ENCODE measurements around the gene CARS2.
"Not testable (repeated sequence)": the region's sequence is repeated elsewhere in the genome, so short reads cannot be mapped to it uniquely, and the experiment has no call there.

Gene CARS2

DNA sequence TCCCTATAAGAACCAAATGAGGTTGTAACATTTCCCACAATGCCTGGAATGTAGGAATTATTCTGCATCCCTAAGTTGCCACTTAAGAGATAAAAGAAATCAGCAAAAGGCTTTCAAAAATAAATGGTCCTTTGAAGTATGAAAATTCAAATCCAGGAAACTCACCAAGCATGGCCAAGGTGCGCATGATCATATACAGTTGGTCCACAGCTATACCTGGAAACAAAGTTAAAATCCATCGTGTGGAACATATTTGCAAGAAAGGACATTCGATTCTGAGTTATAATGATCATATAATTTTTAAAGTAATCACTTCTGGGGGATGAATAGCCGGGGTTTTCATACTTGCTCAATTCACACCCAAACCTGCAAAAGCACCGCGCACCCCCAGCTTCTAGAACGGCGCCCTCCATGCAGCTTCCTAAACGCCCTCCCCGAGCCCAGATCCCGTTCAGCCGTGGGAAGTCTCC, 525 bp downstream of the CARS2 start:
- DNase-seq = no peak

DNA sequence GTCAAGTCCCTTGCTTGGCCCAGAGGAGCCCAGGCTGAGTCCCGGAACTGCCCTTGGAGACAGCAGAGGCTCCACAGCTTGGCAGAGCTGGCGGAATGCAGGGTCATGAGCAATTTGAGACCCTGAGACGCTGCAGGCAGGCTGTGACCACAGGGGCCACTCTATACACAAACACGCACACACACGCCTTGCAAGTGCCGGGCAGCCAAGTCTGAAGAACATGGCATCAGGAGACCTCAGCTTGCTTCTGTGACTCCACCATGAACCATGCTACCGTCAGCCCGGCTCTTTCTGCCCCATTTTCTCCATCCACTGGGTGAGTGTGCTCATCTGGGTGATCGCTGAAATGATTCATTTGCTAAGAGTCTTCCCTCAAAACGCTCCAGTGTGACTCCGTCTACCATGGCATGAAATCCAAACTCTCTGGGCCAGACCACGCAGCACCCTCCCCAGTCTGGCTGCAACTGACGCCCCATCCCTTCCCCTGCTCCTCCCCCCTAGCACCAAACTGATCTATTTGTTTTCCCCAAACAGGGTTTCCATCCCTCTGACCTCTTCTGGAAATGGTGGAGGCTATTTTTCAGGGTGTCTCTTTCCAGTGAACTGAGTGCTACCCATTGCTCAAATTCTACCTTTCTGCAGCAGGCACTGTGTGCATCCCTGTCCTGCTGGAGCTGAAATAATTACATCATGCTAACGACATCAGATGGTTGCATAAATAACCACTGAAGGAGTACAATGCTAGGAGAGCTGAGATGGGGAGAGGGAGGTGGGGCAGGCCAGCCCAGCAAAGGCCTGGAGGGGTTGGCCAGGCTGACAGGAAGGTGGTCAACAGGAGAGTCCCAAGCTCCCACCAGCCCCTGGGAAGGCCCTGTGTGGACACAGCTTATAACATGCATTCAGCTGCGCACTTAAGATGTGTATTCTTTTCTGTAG, 3.1 kb downstream of the CARS2 start:
- DNase-seq = no peak

DNA sequence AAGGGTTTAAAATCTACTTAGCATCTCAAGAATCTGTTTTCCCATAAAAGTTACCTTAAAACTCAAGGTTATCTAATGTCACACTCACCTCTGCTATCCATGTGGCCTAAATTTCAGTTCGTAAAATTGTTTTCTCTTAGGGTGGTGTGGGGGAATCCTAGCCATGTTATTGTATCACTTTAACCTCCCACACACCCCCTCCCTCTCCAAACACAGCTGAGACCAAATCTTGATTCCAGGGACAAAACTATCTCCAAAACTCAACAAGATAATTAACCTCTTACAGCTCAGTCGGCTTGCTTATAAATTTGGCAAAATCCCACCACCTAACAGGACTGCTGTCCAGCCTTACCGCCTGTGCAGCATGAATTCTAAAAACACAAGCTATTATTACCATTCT, 3.8 kb downstream of the CARS2 start:
- no peak for DNase-seq

DNA sequence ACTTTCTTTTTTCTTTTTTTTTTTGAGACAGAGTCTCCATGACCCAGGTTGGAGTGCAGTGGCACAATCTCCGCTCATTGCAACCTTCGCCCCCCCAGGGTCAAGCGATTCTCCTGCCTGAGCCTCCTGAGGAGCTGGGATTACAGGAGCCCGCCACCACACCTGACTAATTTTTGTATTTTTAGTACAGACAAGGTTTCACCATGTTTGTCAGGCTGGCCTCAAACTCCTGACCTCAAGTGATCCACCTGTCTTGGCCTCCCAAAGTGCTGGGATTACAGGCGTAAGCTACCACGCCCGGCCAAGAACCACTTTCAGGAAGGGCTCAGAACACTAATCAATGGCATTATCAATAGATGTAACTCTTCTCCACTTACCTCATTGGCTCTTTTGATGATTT, 4.9 kb downstream of the CARS2 start:
- not testable (repeated sequence) for DNase-seq

DNA sequence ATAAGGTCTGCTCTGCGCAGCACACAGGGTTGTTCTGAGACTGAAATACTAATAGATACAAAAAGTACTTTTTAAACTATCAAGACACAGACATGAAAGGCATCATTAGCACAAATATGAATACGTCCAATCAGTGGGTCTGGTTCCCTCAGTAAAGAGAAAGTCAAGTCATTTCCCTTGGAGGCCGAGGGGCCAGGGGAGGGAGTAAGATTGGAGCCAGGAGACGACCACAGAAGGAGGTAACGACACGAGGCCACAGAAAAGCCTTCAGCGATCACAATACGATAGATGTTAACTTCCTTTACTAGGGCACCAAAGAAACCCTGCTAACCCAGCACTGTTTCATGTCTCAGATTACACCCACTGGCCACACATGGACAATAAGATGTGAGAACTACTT, 5.3 kb downstream of the CARS2 start:
- DNase-seq = no peak

DNA sequence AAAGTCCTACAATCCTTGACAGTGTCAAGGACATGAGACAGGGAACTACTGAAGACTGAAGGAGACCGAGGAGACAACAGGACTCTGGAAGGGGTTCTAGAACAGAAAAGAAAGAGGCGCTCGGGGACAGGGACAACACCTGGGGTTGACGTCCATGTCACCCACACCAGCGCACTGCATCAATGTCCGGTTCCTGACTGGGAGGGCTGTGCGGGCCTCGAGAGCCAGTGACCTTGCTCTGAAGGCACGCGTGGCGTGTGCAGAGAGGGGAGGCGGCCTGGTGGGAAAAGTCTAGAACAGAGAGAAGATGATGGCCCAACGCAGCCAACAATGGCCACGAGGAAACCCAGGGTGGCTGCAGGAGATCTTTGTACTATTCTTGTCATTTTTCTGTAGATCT, 5.7 kb downstream of the CARS2 start:
- DNase-seq = no peak

DNA sequence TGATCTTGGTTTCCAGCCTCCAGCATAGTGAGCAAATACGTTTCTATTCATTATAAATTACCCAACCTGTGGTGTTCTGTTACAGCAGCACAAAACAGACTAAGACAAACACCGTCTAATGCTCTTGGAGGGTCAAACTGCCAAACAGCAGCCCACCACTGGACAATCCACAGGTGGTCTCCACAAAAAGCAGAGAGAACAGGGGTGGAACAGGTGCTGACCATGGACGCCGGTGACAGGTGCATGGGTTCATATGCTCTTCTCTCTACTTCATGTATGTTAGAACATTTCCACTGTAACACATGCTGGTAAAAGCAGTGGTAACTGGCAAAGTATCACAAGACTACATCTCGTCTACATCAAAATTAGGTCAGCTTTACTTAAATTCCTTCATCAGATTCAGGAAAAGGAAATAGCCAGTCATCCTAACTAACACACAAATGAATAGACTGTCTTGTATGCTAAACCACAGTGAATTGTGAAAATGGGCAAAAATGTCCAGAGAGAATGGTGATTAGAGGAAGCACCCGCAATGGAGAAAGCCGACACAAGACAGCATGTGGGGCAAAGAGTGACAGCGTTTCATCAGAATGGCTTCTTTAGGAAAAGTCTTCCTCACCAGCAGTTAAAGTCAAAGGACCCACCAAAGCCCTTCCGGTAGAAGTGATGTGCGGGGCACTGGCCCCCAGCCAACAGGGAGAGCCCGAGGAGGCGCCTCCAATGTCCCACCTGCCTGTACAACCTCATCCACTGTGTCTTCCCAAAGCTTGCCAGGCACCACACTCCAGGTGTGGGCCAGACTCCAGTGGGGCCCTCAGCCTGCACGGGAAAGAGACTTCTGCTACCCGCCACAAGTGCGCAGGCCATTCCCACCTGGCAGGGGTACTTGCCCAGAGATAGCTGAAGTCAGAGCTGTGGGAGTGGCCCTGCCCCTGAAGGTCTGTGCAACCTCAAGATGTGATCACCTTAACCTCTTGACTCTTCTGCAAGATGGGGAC, 6.5 kb downstream of the CARS2 start:
- no peak for DNase-seq

DNA sequence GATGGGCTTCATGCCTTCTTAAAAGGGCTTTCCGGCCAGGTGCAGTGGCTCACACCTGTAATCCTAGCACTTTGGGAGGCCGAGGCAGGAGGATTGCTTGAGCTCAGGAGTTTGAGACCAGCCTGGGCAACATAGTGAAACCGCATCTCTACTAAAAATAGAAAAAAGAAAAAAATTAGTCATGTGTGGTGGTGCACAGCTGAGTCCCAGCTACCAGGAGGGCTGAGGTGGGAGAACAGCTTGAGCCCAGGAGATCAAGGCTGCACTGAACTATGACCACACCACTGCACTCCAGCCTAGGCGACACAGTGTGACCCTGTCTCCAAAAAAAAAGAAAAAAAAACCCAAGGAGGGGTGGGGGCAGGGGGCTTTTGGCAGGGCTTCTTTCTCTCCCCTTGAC, 7.2 kb downstream of the CARS2 start:
- DNase-seq = no peak

DNA sequence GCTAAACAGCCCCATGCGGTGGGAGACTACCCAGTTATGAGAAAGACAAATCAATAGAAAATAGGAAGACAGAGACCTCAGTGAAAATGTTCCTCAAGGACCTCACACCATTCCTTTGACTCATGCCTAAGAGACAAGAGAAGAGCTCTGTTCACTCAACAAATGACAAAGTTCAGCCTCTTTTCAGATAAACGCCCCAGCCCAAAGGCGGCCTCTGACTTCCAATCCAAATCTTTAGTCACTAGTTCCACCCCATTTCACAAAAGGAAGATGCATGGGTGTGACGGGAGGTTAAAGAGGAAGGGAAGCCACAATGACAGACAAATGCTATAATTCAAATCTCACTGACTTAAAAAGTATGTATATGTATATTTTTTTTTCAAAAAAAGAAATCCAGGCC, 8.1 kb downstream of the CARS2 start:
- DNase-seq = no peak

DNA sequence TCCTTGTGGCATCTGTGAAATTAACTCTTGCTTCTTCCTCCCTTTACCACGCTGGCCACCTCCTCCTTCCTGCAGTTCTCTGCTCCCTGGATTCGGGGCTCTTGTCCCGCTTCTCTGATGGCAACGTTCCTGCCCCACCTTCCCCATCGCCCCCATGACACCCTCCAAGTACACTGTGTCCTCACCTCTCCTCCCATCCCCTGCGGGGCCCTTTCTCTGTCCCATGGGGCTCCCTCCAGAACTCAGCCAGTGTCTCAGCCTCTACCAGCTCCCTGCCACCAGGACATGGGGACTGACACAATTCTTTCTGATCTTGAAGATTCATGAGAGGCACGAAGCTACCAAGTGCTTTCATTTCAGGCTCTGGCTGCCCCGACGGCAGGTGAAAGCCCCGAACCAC, 9.1 kb downstream of the CARS2 start:
- no peak for DNase-seq

DNA sequence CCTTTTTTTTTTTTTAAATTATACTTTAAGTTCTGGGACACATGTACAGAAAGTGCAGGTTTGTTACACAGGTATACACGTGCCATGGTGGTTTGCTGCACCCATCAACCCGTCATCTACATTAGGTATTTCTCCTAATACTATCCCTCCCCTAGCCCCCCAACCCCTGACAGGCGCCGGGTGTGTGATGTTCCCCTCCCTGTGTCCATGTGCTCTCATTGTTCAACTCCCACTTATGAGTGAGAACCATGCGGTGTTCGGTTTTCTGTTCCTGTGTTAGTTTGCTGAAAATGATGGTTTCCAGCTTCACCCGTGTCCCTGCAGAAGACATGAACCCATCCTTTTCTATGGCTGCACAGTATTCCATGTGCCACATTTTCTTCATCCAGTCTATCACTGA, 10.1 kb downstream of the CARS2 start:
- DNase-seq = not testable (repeated sequence)

DNA sequence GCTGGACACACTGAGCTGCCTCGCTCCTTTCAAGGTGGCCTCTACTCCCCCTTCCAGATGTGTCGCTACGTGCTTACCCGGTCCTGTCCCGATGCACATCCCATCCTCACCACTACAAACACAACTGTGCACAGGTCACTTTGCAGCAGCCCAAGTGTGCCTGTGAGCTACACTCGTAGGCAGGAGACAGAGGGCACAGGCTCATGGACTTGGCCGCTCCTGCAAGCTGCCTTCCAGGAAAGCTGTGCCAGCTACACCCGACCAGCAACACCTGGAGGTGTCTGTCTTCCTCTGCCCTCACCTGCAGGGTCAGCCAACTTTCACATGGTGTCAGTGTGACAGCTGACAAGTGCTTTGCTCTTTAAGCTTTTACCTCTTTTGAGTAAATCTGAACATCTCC, 15.4 kb downstream of the CARS2 start:
- DNase-seq = no peak

DNA sequence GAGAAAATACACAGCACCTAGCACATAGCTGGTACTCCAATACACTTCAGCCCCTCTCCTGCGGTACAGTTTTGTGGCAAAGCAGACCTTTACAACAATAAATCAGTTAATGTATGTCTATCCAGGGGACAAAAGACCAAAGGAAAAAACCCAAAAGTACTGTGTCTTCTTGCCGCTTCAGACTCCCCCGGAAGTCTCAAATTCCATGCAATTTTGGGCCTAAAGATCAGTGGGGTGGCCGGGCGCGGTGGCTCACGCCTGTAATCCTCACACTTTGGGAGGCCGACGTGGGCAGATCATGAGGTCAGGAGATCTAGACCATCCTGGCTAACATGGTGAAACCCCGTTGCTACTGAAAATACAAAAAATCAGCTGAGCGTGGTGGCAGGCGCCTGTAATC, 16.2 kb downstream of the CARS2 start:
- no peak for DNase-seq

DNA sequence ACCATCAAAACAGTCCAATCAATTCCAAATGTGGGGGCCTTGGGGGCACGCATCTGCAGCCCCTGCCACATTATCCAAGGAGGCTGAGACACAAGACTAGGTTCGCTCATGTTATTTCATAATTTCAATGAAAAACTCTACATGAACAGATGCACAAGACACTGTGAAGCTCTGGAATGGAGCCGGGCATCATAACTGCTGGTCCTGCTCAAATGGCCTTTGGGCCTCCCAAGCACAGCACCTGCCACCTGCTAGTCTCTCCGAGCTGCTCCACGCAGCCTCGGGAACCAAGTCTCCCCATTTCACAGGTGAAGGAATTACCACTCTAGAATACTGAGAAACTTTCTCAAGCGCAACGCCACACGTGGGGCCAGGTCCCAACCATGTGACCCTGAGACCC, 16.9 kb downstream of the CARS2 start:
- no peak for DNase-seq

DNA sequence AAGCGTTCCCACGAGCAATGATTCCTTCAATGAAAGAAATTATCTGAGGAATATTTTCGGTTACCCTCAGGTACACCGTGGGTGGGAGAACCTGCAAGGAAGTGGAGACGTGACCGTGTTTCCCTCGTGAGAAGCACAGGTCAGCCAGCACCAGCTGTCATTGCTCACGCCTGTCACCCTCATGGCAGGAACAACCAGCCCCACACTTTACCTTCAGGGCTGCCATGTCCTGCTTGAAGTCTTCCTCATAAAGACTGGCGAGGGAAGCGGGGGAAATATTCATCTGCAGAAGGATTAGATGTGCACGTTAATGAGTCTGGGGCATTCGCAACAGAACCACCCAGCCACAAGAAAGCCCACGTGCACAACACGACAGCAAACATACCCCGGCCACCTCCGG, 18.2 kb downstream of the CARS2 start:
- DNase-seq = no peak

DNA sequence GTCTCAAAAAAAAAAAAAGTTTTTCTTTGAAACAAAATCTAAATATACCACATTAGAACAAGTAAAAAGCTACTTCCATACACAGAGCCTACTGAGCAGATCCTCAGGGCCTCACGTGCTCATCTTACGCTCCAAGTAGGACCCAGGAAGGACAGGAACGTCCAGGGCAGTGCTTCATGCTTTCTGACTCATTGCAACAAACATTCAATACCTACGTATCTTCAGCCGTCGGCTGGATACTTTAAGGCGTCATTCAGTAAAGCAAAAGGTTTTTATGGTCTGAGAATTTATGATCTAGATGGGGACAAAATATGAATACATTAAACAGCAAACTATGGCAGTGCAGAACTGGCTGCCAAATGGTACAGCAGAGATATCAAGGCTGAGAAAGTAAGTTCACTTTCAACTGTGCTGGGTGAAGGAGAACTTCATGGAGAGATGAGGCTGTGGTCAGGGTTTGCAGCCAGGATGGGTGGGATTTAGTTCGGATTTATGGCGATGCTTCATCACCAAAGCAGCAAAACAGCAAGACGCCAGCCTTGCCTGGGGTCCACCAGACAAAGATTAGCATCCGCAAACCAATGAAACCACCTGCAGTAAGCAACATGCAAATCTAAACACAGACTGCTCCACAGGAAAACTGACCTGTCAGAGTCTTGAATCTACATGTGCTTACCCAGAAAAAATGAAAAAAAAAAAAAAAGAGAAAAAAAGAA, 20.5 kb downstream of the CARS2 start:
- DNase-seq = no peak

DNA sequence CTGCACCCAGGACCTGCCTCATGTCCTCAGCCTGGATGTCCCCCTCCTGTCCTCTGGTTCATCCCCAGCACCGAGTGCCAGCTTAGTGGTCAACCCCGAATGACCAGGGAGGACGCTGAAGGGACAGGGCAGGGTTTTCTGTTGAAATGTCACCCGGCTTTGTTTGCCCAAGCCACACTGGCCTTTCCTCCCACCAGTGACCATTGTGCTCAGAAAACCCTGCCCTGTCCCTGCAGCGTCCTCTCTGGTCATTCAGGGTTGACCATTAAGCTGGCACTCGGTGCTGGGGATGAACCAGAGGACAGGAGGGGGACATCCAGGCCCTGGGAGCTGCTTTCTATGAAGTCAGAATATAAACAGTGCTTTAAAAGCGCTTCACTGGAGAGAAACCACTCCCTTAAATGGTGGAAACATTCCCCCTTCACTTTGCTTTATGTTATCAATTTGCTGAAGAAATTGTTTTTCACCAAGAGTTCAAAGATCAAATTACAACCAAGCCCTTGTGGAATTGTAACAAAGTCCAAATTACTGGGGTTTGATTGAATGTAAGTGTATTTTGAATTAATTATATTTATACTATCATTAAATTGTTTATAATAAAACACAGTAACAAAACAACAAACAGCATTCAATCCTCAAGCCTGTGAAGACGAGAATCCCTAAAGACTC, 21.4 kb downstream of the CARS2 start:
- no peak for DNase-seq

DNA sequence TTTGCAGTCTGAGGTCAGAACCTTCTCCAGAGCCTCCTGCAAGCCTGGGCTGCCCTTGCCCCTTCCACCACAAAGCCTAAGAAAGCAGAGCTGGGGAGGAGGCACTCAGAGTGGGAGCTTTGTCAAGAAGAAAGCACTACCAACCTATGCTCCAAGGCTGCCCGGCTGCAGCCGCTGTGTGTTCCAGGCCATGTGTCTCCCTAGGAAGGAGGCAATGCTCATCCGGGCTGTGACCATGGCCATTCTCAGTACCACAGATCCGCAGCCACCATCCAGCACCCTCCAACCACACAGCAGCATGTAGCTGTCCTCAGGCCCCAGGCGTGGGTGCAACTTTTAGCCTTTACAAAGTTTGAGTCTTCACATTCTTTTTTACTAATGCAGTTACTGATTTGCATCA, 22.0 kb downstream of the CARS2 start:
- DNase-seq = no peak

DNA sequence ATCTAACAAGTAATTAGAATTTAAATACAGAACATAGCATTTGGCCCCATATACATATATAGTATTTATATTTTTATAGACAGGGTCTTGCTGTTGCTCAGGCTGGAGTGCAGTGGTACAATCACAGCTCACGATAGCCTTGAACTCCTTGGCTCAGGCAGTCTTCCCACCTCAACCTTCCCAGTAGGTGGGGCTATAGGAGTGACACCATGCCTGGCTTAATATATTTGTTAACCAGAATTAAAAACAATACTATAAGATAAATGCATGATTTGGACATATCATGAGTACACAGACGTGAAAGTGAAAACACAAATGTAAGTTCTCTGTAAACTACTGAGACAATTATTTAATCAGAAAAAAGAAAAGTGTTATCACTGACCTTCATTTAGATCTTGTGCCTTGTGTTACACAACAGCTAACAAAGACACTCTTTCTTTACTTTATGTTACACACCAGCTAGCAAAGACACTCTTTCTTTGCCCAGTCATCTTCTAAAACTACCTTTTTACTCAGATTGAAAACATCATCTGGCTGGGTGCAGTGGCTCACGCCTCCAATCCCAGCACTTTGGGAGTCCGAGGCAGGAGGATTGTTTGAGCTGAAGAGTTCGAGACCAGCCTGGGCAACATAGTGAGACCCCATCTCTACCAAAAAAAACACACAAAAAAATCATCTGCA, 22.6 kb downstream of the CARS2 start:
- DNase-seq = no peak

DNA sequence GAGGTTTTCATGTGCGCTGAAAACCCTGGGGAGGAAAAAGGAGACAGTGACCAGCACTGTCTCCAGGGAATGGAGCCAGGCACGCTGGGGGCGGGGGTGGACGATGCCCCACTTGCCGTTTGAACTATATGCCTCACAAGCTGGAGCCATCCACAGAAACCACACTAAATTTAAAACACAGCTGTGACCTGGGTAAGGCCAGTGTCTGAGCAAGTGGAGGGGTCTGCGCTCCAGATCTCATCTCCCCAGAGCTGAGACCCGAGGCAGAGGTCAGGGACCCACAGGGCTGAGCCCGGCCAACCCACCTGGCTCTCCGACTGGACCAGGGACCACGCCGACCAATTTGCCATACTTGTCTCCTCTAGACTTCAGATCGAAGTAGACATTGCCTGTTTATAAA, 23.2 kb downstream of the CARS2 start:
- DNase-seq = no peak

DNA sequence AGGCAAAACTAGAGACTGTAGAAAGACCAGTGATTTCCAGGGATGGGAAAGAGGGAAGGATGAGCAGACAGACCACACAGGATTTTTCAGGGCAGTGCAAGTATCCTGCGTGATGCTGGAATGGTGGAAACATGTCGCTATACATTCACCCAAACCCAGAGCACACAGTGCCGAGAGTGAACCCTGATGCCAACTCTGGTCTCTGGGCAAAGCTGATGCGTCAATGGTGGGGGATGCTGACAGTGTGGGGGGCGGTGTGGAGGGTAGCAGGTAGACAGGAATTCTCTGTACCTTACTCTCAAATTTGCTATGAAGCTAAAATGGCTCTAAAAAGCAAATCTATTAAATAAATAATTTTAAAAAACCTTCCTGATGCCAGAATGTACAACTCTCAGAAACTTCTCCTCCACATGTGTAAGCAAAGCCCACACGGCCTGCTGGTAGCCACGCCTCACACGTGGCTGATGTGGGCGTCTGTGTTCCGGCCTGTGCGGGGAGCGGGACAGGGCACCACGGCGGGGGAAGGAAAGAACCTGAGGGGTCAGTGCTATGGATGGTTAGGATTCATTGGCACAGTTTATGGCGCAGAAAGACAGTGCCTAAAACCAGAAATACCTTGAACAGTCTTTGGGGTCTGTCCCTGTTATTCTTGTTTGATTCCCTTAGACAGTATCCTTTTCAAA, 23.9 kb downstream of the CARS2 start:
- no peak for DNase-seq
